Right cardiac atrium (tissue), 5 donors: ENCODE results near the gene PDE9A. TPM values are rescaled to one million over a fixed set of nuclear protein-coding genes. Genes with fewer than 3 reads are reported as not detected.
A peak's percentile ranks its signal among the peaks of the same experiment; 100 is the strongest.

Experiments used
- ATAC-seq, 2 donors: fragments of 200-7000 bp; cut with Tn5 transposase; one replicate each; pipeline versions ENCODE4 v1.8.0 to v1.9.1; 2020; ENCODE audit warnings: moderate library complexity in 2 of 2, mild to moderate bottlenecking in 1 of 2
- DNase-seq, 3 donors: peaks; one replicate each; pipeline ENCODE4 v3.0.0-alpha.2; 2020
- H3K27ac ChIP-seq: one replicate; pipeline ENCODE4 v1.5.1; 2013; ENCODE audit warnings: mild to moderate bottlenecking, low read length, control low read depth, moderate library complexity
- H3K27me3 ChIP-seq: one replicate; pipeline ENCODE4 v1.6.1; 2013; ENCODE audit not compliant: control insufficient read depth, insufficient read depth
- H3K4me1 ChIP-seq: one replicate; pipeline ENCODE4 v1.6.1; 2013; ENCODE audit warnings: low read length; ENCODE audit not compliant: control insufficient read depth, insufficient read depth
- H3K4me3 ChIP-seq: one replicate; pipeline ENCODE4 v1.5.1; 2013; ENCODE audit warnings: low read length, control low read depth
- H3K9me3 ChIP-seq: one replicate; pipeline ENCODE4 v1.6.1; 2013; ENCODE audit warnings: low read length; ENCODE audit not compliant: control insufficient read depth
- WGBS: extraction: QIAGEN DNeasy Blood & Tissue Kit; methylation state at CpG from one replicate; pipeline ENCODE4 v1.1.7; 2013; 5-methylcytosine and 5-hydroxymethylcytosine counted together
- intact Hi-C, 4 donors: fragments of 100-400 bp; cut with DNase I; formaldehyde crosslinking; loops; one replicate each; pipeline versions ENCODE4 v1.11.0 to v1.14.0; 2022 to 2023
- polyA plus RNA-seq: library from polyadenylated mRNA; stranded (reverse); fragments of 200-250 nt; gene quantifications from one replicate; pipeline ENCODE4 v1.2.3, GENCODE V29; 2013
- total RNA-seq, 4 donors: library from RNA; stranded (reverse); fragmentation: NEBNext Ultra II Directional; extraction: Animal tissue kit (Norgen Biotek cat#: 25700); gene quantifications; one replicate each; pipeline ENCODE4 v1.2.1, GENCODE V29; 2021
- donor health status: healthy with polysubstance abuse.
- donor health status: DM: no; HTN: yes; CAD: no.
- donor health status: DM: no; HTN: no; CAD: no.
- donor health status: DM: no; HTN: yes; CAD: no; lungs with severe emphysema.
- donor health status: DM: yes; HTN: yes; CAD: no.

PDE9A gene
- total and polyA plus RNA-seq, 5 donors, result 1.5 to 4.1 (median 2.5) TPM

GRCh38 chr21:42735944-42736343 is 82.5 kb downstream of the PDE9A start:
- no peaks in the 10 kb centered on the region for H3K9me3 ChIP-seq
- DNase-seq, result no peak
- ATAC-seq, result no peak
- WGBS, result 94% methylated on average over 10 of the region's 10 CpGs
- no peak overlapping the region for H3K27ac ChIP-seq
- H3K4me1 ChIP-seq, result peaks cover 5% of the 10 kb centered on the region
- no peak overlapping the region for H3K4me3 ChIP-seq
- no peaks in the 10 kb centered on the region for H3K27me3 ChIP-seq
- intact Hi-C loops, result no loop called here

GRCh38 chr21:42736646-42737350 is 83.4 kb downstream of the PDE9A start:
- no peaks in the 10 kb centered on the region for H3K9me3 ChIP-seq
- no peaks in the 10 kb centered on the region for H3K27me3 ChIP-seq
- no peak overlapping the region for H3K4me3 ChIP-seq
- WGBS, result 94% methylated on average over 12 of the region's 12 CpGs
- ATAC-seq (no peak), DNase-seq (no peak)
- H3K27ac ChIP-seq, result no peak overlapping the region
- H3K4me1 ChIP-seq, result peaks cover 7% of the 10 kb centered on the region
- intact Hi-C loops, result no loop called here

- WGBS, result 39% methylated on average over 16 of the region's 16 CpGs
- peak overlapping the region; percentile 91 for H3K27ac ChIP-seq
- ATAC-seq (peak; percentile 85 to 90), DNase-seq (peak; percentile 45 to 81 (median 74))
- peaks cover 7% of the 10 kb centered on the region for H3K4me1 ChIP-seq
- H3K4me3 ChIP-seq, result no peak overlapping the region
- intact Hi-C loops, result no loop called here
- H3K9me3 ChIP-seq, result no peaks in the 10 kb centered on the region
- H3K27me3 ChIP-seq, result no peaks in the 10 kb centered on the region
These were observed 84.7 kb downstream of the PDE9A start for GRCh38 chr21:42737951-42738590.

GRCh38 chr21:42739061-42739931 is 85.9 kb downstream of the PDE9A start:
- no peak for ATAC-seq
- WGBS, result 95% methylated on average over 21 of the region's 21 CpGs
- no peaks in the 10 kb centered on the region for H3K9me3 ChIP-seq
- peaks cover 7% of the 10 kb centered on the region for H3K4me1 ChIP-seq
- intact Hi-C loops, result no loop called here
- no peak overlapping the region for H3K27ac ChIP-seq
- no peak overlapping the region for H3K4me3 ChIP-seq
- DNase-seq, result no peak
- H3K27me3 ChIP-seq, result no peaks in the 10 kb centered on the region

- intact Hi-C loops, result loop anchor here in 1 of 4 donors (10.0 kb wide), 1 partner anchor 86 kb away; the partner anchor contains the start of gene PDE9A
- Histone ChIP-seq H3K9me3 (no peaks in the 10 kb centered on the region), H3K4me1 (peaks cover 7% of the 10 kb centered on the region), H3K4me3 (no peak overlapping the region), H3K27ac (no peak overlapping the region), H3K27me3 (no peaks in the 10 kb centered on the region)
- 98% methylated on average over 1 of the region's 1 CpG for WGBS
- ATAC-seq, result no peak
- DNase-seq, result no peak
These were observed 87.0 kb downstream of the PDE9A start for GRCh38 chr21:42740405-42740909.

- Histone ChIP-seq H3K4me1 (peaks cover 7% of the 10 kb centered on the region), H3K27me3 (no peaks in the 10 kb centered on the region), H3K4me3 (no peak overlapping the region), H3K9me3 (no peaks in the 10 kb centered on the region), H3K27ac (no peak overlapping the region)
- no peak for ATAC-seq
- intact Hi-C loops, result loop anchor here in 1 of 4 donors (10.0 kb wide), 1 partner anchor 86 kb away; the partner anchor contains the start of gene PDE9A
- 84% methylated on average over 10 of the region's 10 CpGs for WGBS
- no peak for DNase-seq
These were observed 87.6 kb downstream of the PDE9A start for GRCh38 chr21:42741066-42741465.

- peaks cover 3% of the 10 kb centered on the region for H3K4me1 ChIP-seq
- H3K27me3 ChIP-seq, result no peaks in the 10 kb centered on the region
- H3K27ac ChIP-seq, result no peak overlapping the region
- intact Hi-C loops, result loop anchor here in 1 of 4 donors (10.0 kb wide), 1 partner anchor 90 kb away; the partner anchor contains the start of gene PDE9A
- WGBS, result 90% methylated on average over 30 of the region's 30 CpGs
- DNase-seq, result no peak
- H3K9me3 ChIP-seq, result no peaks in the 10 kb centered on the region
- ATAC-seq, result no peak
- no peak overlapping the region for H3K4me3 ChIP-seq
These were observed 91.4 kb downstream of the PDE9A start for GRCh38 chr21:42744520-42745445.

GRCh38 chr21:42745511-42746239 is 92.3 kb downstream of the PDE9A start:
- H3K9me3 ChIP-seq, result no peaks in the 10 kb centered on the region
- no peak for DNase-seq
- H3K4me3 ChIP-seq, result no peak overlapping the region
- no peak for ATAC-seq
- intact Hi-C loops, result loop anchor here in 1 of 4 donors (10.0 kb wide), 1 partner anchor 91 kb away; the partner anchor contains the start of gene PDE9A
- peaks cover 3% of the 10 kb centered on the region for H3K4me1 ChIP-seq
- H3K27me3 ChIP-seq, result no peaks in the 10 kb centered on the region
- no peak overlapping the region for H3K27ac ChIP-seq
- 87% methylated on average over 22 of the region's 22 CpGs for WGBS

- Histone ChIP-seq H3K9me3 (no peaks in the 10 kb centered on the region), H3K27me3 (no peaks in the 10 kb centered on the region), H3K4me1 (peaks cover 3% of the 10 kb centered on the region), H3K27ac (no peak overlapping the region), H3K4me3 (no peak overlapping the region)
- intact Hi-C loops, result loop anchor here in 1 of 4 donors (10.0 kb wide), 1 partner anchor 91 kb away; the partner anchor contains the start of gene PDE9A
- ATAC-seq (no peak), DNase-seq (no peak)
- 67% methylated on average over 7 of the region's 7 CpGs for WGBS
These were observed 92.8 kb downstream of the PDE9A start for GRCh38 chr21:42746240-42746592.
